IMR-90 (cell line): Measurements from ENCODE around the gene OR13A1. TPM values are rescaled to one million over a fixed set of nuclear protein-coding genes. Genes with fewer than 3 reads are reported as not detected.

ENCODE experiments used
- ATAC-seq: fragments of 200-7000 bp; cut with Tn5 transposase; 2 replicates; pipeline ENCODE4 v1.9.1; 2020; ENCODE audit warnings: low read depth, mild to moderate bottlenecking, moderate library complexity
- BruUV-seq: library from RNA; stranded (reverse); fragments of 400-500 nt; replicated peaks from 2 replicates; lab custom pipeline; 2021; lab: Mats Ljungman, UMichigan
- CTCF ChIA-PET: fragments of 300-600 bp; formaldehyde crosslinking; extraction: SDS; loops from one replicate; lab custom pipeline; 2021; ENCODE audit warnings: antibody characterized with exemption; lab: Yijun Ruan, JAX
- POLR2A ChIA-PET: fragments of 300-600 bp; sonication (Branson Sonifier 250); formaldehyde crosslinking; loops from one replicate; lab custom pipeline; 2022; ENCODE audit warnings: antibody characterized with exemption; ENCODE audit not compliant: unreplicated experiment; lab: Charles Lee
- DNase-seq: peaks from one replicate; pipeline ENCODE4 v3.0.0; 2013
- H2AFZ ChIP-seq: replicated peaks from 2 replicates; pipeline ENCODE3; 2013; ENCODE audit warnings: low read length, mild to moderate bottlenecking; ENCODE audit not compliant: poor library complexity
- H2AK5ac ChIP-seq: 2 replicates; pipeline ENCODE4 v1.6.1; 2013; ENCODE audit warnings: low read depth, low read length, inconsistent platforms
- H2AK9ac ChIP-seq: replicated peaks from 2 replicates; pipeline ENCODE3; 2013; ENCODE audit warnings: mild to moderate bottlenecking, low read depth, low read length, moderate library complexity; ENCODE audit not compliant: poor library complexity
- H2BK120ac ChIP-seq: 2 replicates; pipeline ENCODE4 v1.6.1; 2013; ENCODE audit warnings: low read depth, low read length, inconsistent platforms
- H2BK15ac ChIP-seq: 3 replicates; pipeline ENCODE4 v1.6.1; 2013; ENCODE audit warnings: low read depth, low read length, inconsistent platforms
- H2BK20ac ChIP-seq: 2 replicates; pipeline ENCODE4 v1.6.1; 2013; ENCODE audit warnings: low read depth, mild to moderate bottlenecking, inconsistent platforms, low read length, moderate library complexity
- H2BK5ac ChIP-seq: 2 replicates; pipeline ENCODE4 v1.6.1; 2013; ENCODE audit warnings: mild to moderate bottlenecking, low read depth, low read length, inconsistent platforms; ENCODE audit not compliant: poor library complexity, severe bottlenecking
- H3K14ac ChIP-seq: replicated peaks from 2 replicates; pipeline ENCODE4 v1.6.1; 2013; ENCODE audit warnings: low read depth, low read length, inconsistent platforms
- H3K18ac ChIP-seq: 2 replicates; pipeline ENCODE4 v1.6.1; 2013; ENCODE audit warnings: low read depth, low read length, control low read depth
- H3K23ac ChIP-seq: 2 replicates; pipeline ENCODE4 v1.6.1; 2013; ENCODE audit warnings: low read depth, low read length, inconsistent platforms
- H3K27ac ChIP-seq: 2 replicates; pipeline ENCODE4 v1.5.1; 2013; ENCODE audit warnings: mild to moderate bottlenecking, control low read depth, low read length; ENCODE audit not compliant: insufficient read depth
- H3K27me3 ChIP-seq: 2 replicates; pipeline ENCODE4 v1.6.1; 2013; ENCODE audit warnings: low read length; ENCODE audit not compliant: control insufficient read depth, insufficient read depth
- H3K36me3 ChIP-seq: 2 replicates; pipeline ENCODE4 v1.6.1; 2013; ENCODE audit warnings: low read length, mixed read lengths; ENCODE audit not compliant: control insufficient read depth, insufficient read depth
- H3K4ac ChIP-seq: 2 replicates; pipeline ENCODE4 v1.6.1; 2013; ENCODE audit warnings: low read depth, low read length, inconsistent platforms
- H3K4me1 ChIP-seq: 2 replicates; pipeline ENCODE4 v1.6.1; 2013; ENCODE audit warnings: low read length, mixed read lengths; ENCODE audit not compliant: control insufficient read depth, insufficient read depth
- H3K4me2 ChIP-seq: 2 replicates; pipeline ENCODE4 v1.6.1; 2013; ENCODE audit warnings: low read depth, mild to moderate bottlenecking, control low read depth, low read length, moderate library complexity
- H3K4me3 ChIP-seq: 2 replicates; pipeline ENCODE4 v1.5.1; 2013; ENCODE audit warnings: low read depth, mild to moderate bottlenecking, control low read depth, low read length, moderate library complexity; ENCODE audit not compliant: insufficient read depth
- H3K56ac ChIP-seq: 2 replicates; pipeline ENCODE4 v1.6.1; 2013; ENCODE audit warnings: low read length, inconsistent platforms; ENCODE audit not compliant: insufficient read depth; ENCODE audit errors: extremely low read depth
- H3K79me1 ChIP-seq, 2 experiments: 2 replicates each; pipeline ENCODE4 v1.6.1; 2013; ENCODE audit warnings: low read length in 2 of 2, inconsistent platforms in 1 of 2, low read depth in 1 of 2
- H3K9ac ChIP-seq: 2 replicates; pipeline ENCODE4 v1.6.1; 2013; ENCODE audit warnings: low read depth, low read length, control low read depth
- H3K9me1 ChIP-seq: 2 replicates; pipeline ENCODE4 v1.6.1; 2013; ENCODE audit warnings: low read length, inconsistent platforms; ENCODE audit not compliant: insufficient read depth
- H3K9me3 ChIP-seq: 2 replicates; pipeline ENCODE4 v1.6.1; 2013; ENCODE audit warnings: low read length; ENCODE audit not compliant: control insufficient read depth, insufficient read depth
- H4K20me1 ChIP-seq: 2 replicates; pipeline ENCODE4 v1.6.1; 2013; ENCODE audit warnings: low read length, inconsistent platforms; ENCODE audit not compliant: insufficient read depth
- H4K5ac ChIP-seq: 2 replicates; pipeline ENCODE4 v1.6.1; 2013; ENCODE audit warnings: mild to moderate bottlenecking, low read depth, low read length, control low read depth
- H4K8ac ChIP-seq, 2 experiments: 2 replicates each; pipeline ENCODE4 v1.6.1; 2013; ENCODE audit warnings: low read depth in 2 of 2, low read length in 2 of 2, control low read depth in 1 of 2, inconsistent platforms in 1 of 2
- H4K91ac ChIP-seq: 2 replicates; pipeline ENCODE4 v1.6.1; 2013; ENCODE audit warnings: low read depth, low read length, inconsistent platforms; ENCODE audit not compliant: insufficient read depth
- BHLHE40 ChIP-seq: fragments of 150-350 bp; IDR thresholded peaks from 2 replicates; pipeline ENCODE4 v1.6.1; 2016; ENCODE audit warnings: mild to moderate bottlenecking, low read depth, low read length
- CEBPB ChIP-seq: IDR thresholded peaks from 2 replicates; pipeline ENCODE4 v1.6.1; 2012; ENCODE audit warnings: low read depth, low read length, improper control_type of control experiment
- CHD1 ChIP-seq: IDR thresholded peaks from 2 replicates; pipeline ENCODE4 v1.6.1; 2012; ENCODE audit warnings: low read depth, low read length, improper control_type of control experiment
- CTCF ChIP-seq: conservative IDR thresholded peaks from 2 replicates; pipeline ENCODE4 v1.5.1; 2012; ENCODE audit warnings: mild to moderate bottlenecking, low read depth, low read length, improper control_type of control experiment
- ELK1 ChIP-seq: fragments of 150-350 bp; IDR thresholded peaks from 2 replicates; pipeline ENCODE4 v1.6.1; 2016; ENCODE audit warnings: low read depth, mild to moderate bottlenecking, low read length, moderate library complexity, borderline replicate concordance
- FOS ChIP-seq: fragments of 150-350 bp; IDR thresholded peaks from 2 replicates; pipeline ENCODE4 v1.6.1; 2016; ENCODE audit warnings: low read depth, low read length
- MAFK ChIP-seq: IDR thresholded peaks from 2 replicates; pipeline ENCODE4 v1.6.1; 2012; ENCODE audit warnings: low read depth, low read length, improper control_type of control experiment
- MAZ ChIP-seq: IDR thresholded peaks from 2 replicates; pipeline ENCODE4 v1.6.1; 2012; ENCODE audit warnings: low read depth, mild to moderate bottlenecking, low read length, improper control_type of control experiment, moderate library complexity, borderline replicate concordance
- MXI1 ChIP-seq: IDR thresholded peaks from 2 replicates; pipeline ENCODE4 v1.6.1; 2012; ENCODE audit warnings: low read depth, mild to moderate bottlenecking, low read length, moderate library complexity, borderline replicate concordance
- NFE2L2 ChIP-seq: fragments of 150-350 bp; IDR thresholded peaks from 2 replicates; pipeline ENCODE4 v1.6.1; 2016; ENCODE audit warnings: low read depth, mild to moderate bottlenecking, low read length
- POLR2A ChIP-seq: IDR thresholded peaks from 2 replicates; pipeline ENCODE4 v1.6.1; 2012; ENCODE audit warnings: mild to moderate bottlenecking, low read depth, low read length
- RAD21 ChIP-seq: IDR thresholded peaks from 2 replicates; pipeline ENCODE4 v1.6.1; 2012; ENCODE audit warnings: low read length, improper control_type of control experiment
- RCOR1 ChIP-seq: IDR thresholded peaks from 2 replicates; pipeline ENCODE4 v1.6.1; 2012; ENCODE audit warnings: mild to moderate bottlenecking, low read length, improper control_type of control experiment; ENCODE audit not compliant: insufficient replicate concordance
- RFX5 ChIP-seq: IDR thresholded peaks from 2 replicates; pipeline ENCODE4 v1.8.0; 2012; ENCODE audit warnings: low read depth, mild to moderate bottlenecking, low read length, moderate library complexity
- SMC3 ChIP-seq: fragments of 150-350 bp; IDR thresholded peaks from 2 replicates; pipeline ENCODE4 v1.6.1; 2016; ENCODE audit warnings: low read depth, mild to moderate bottlenecking, antibody characterized with exemption, low read length, moderate library complexity
- USF2 ChIP-seq: fragments of 150-350 bp; IDR thresholded peaks from 2 replicates; pipeline ENCODE4 v1.6.1; 2017; ENCODE audit warnings: mild to moderate bottlenecking, antibody characterized with exemption, low read length, low read depth
- WGBS, 2 experiments: methylation state at CpG; one replicate each; pipeline versions ENCODE4 v1.1.5 to v1.1.7; 2013; ENCODE audit warnings: missing lambda C conversion rate in 2 of 2; ENCODE audit not compliant: insufficient read length in 1 of 2; ENCODE audit errors: extremely low coverage in 2 of 2; 5-methylcytosine and 5-hydroxymethylcytosine counted together
- dilution Hi-C: fragments of 300-500 bp; cut with HindIII; formaldehyde crosslinking; loops from one replicate; pipeline ENCODE4 v1.14.3; 2018; ENCODE audit warnings: low sequenced_read_pairs; ENCODE audit not compliant: unreplicated experiment
- in situ Hi-C: fragments of 300-500 bp; cut with MboI; formaldehyde crosslinking; loops from 3 replicates; pipeline ENCODE4 v1.14.3; 2019; ENCODE audit warnings: low sequenced_read_pairs, inconsistent platforms, mixed read lengths
- intact Hi-C: fragments of 100-400 bp; cut with micrococcal nuclease; formaldehyde crosslinking; loops from 2 replicates; pipeline ENCODE4 v1.10.0; 2022
- polyA plus RNA-seq, 3 experiments: library from polyadenylated mRNA; depleted of rRNA; stranded (reverse); fragments of >200 nt; gene quantifications; 2 replicates each; pipeline ENCODE4 v1.2.3, GENCODE V29; 2012; ENCODE audit warnings: low replicate concordance in 1 of 3
- total RNA-seq: library from RNA; depleted of rRNA; stranded (reverse); fragments of >200 nt; gene quantifications from 2 replicates; pipeline ENCODE4 v1.2.3, GENCODE V29; 2012

OR13A1 gene
- total and polyA plus RNA-seq, 2 of the 4 experiments (the other 2 are of a cell fraction): not detected

DNA sequence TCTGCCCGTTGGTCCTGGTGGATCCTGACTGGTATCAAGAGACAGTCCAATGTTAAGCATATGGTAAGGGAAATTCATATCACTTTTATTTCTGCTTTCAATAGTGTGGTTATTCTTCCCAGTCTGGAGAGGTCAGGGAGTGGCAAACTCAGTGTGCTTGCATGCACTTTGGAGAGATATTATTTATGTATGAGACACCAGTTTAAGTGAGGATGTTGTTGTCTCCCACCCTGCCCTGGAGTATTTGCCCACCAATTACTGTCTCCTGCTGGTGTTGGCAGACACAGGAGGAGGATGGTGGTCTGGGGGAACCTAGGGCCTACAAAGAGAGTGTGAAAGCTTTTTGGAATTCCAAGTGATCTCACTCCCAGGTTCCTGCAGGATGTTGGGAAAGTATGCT, 59.7 kb downstream of the OR13A1 start:
- ATAC-seq (no peak), DNase-seq (no peak)
- Histone ChIP-seq H4K5ac (no peak overlapping the region), H4K20me1 (no peaks in the 10 kb centered on the region), H2AK9ac (no peak overlapping the region), H3K4me2 (no peak overlapping the region), H4K91ac (no peak overlapping the region), H3K27ac (no peak overlapping the region), H2BK20ac (no peak overlapping the region), H3K4me3 (no peak overlapping the region), H3K36me3 (no peaks in the 10 kb centered on the region), H3K9ac (no peak overlapping the region), H2BK15ac (no peak overlapping the region), H3K79me1 (no peaks in the 10 kb centered on the region), H3K14ac (no peak overlapping the region), H3K27me3 (no peaks in the 10 kb centered on the region), H3K4ac (no peak overlapping the region), H2BK120ac (no peak overlapping the region), H3K18ac (no peak overlapping the region), H2AFZ (no peak overlapping the region), H2BK5ac (no peak overlapping the region), H3K9me1 (no peaks in the 10 kb centered on the region), H2AK5ac (no peak overlapping the region), H3K23ac (no peak overlapping the region), H4K8ac (no peak overlapping the region), H3K4me1 (no peaks in the 10 kb centered on the region), H3K9me3 (no peaks in the 10 kb centered on the region), H3K56ac (no peak overlapping the region)
- WGBS, 2 experiments: no CpG with 5 or more reads among the region's 1 CpG
- TF ChIP-seq FOS: no peak
- TF ChIP-seq RFX5: no peak
- no peak for TF ChIP-seq POLR2A
- TF ChIP-seq USF2: no peak
- TF ChIP-seq MXI1: no peak
- no peak for TF ChIP-seq ELK1
- no peak for TF ChIP-seq RAD21
- no peak for TF ChIP-seq SMC3
- TF ChIP-seq MAZ: no peak
- no peak for TF ChIP-seq CHD1
- TF ChIP-seq RCOR1: no peak
- TF ChIP-seq BHLHE40: no peak
- no peak for TF ChIP-seq CTCF
- TF ChIP-seq MAFK: no peak
- no peak for TF ChIP-seq CEBPB
- TF ChIP-seq NFE2L2: no peak
- POLR2A ChIA-PET: no interaction called here
- in situ Hi-C loops (no loop called here), intact Hi-C loops (no loop called here), dilution Hi-C loops (no loop called here)
- no TSS peak for BruUV-seq
- CTCF ChIA-PET: no interaction called here
